Ishikawa (cell line): ENCODE results near the gene KLHL35.

Experiments
- CEBPB ChIP-seq: IDR thresholded peaks from 2 replicates; pipeline ENCODE4 v1.6.1; 2012
- CREB1 ChIP-seq: IDR thresholded peaks from 2 replicates; pipeline ENCODE4 v1.6.1; 2012; ENCODE audit warnings: low read depth
- EGR1 ChIP-seq: IDR thresholded peaks from 2 replicates; pipeline ENCODE4 v1.6.1; 2012
- EP300 ChIP-seq: IDR thresholded peaks from 2 replicates; pipeline ENCODE4 v1.6.1; 2012; ENCODE audit warnings: borderline replicate concordance
- FOXM1 ChIP-seq: IDR thresholded peaks from 2 replicates; pipeline ENCODE4 v1.6.1; 2012; ENCODE audit warnings: low read depth, borderline replicate concordance
- NFIC ChIP-seq: IDR thresholded peaks from 2 replicates; pipeline ENCODE4 v1.6.1; 2012
- RAD21 ChIP-seq: IDR thresholded peaks from 2 replicates; pipeline ENCODE4 v1.6.1; 2012; ENCODE audit warnings: low read depth
- TAF1 ChIP-seq: IDR thresholded peaks from 2 replicates; pipeline ENCODE4 v1.6.1; 2012; ENCODE audit warnings: low read depth, mild to moderate bottlenecking
- TCF12 ChIP-seq: IDR thresholded peaks from 2 replicates; pipeline ENCODE4 v1.6.1; 2012; ENCODE audit warnings: low read depth
- TEAD4 ChIP-seq: IDR thresholded peaks from 2 replicates; pipeline ENCODE4 v1.6.1; 2012
- YY1 ChIP-seq: IDR thresholded peaks from 2 replicates; pipeline ENCODE4 v1.6.1; 2012; ENCODE audit warnings: low read depth
- ZBTB7A ChIP-seq: IDR thresholded peaks from 2 replicates; pipeline ENCODE4 v1.6.1; 2012; ENCODE audit warnings: low read depth
- TF ChIP-seq, protein P1 (sequence below): IDR thresholded peaks from 2 replicates; pipeline ENCODE4 v1.6.1; 2012; ENCODE audit warnings: low read depth, mild to moderate bottlenecking
- TF ChIP-seq, protein P2 (sequence below): IDR thresholded peaks from 2 replicates; pipeline ENCODE4 v1.6.1; 2012
- TF ChIP-seq, protein P3 (sequence below): IDR thresholded peaks from 2 replicates; pipeline ENCODE4 v1.6.1; 2012

Gene KLHL35

DNA sequence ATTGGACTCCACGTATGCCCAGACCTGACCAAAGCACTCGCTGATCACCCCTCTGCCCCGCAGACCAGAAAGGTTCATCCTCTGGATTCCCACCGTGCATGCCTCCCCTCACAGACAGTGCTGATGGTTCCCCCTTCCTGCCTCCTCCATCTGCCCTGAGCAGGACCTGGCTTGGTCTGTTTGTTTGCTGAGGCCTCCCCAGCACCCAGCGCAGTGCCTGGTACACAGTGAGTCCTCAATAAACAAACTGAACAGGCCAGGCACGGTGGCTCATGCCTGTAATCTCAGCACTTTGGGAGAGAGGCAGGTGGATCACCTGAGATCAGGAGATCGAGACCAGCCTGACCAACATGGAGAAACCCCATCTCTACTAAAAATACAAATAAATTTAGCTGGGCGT is 57.4 kb downstream of the KLHL35 start:
- TF ChIP-seq CREB1 (no peak), TEAD4 (no peak), EGR1 (no peak), ZBTB7A (no peak), EP300 (no peak), RAD21 (no peak), TAF1 (no peak), FOXM1 (no peak), YY1 (no peak), TCF12 (no peak), CEBPB (no peak), NFIC (no peak)
- TF ChIP-seq, protein P1, sequence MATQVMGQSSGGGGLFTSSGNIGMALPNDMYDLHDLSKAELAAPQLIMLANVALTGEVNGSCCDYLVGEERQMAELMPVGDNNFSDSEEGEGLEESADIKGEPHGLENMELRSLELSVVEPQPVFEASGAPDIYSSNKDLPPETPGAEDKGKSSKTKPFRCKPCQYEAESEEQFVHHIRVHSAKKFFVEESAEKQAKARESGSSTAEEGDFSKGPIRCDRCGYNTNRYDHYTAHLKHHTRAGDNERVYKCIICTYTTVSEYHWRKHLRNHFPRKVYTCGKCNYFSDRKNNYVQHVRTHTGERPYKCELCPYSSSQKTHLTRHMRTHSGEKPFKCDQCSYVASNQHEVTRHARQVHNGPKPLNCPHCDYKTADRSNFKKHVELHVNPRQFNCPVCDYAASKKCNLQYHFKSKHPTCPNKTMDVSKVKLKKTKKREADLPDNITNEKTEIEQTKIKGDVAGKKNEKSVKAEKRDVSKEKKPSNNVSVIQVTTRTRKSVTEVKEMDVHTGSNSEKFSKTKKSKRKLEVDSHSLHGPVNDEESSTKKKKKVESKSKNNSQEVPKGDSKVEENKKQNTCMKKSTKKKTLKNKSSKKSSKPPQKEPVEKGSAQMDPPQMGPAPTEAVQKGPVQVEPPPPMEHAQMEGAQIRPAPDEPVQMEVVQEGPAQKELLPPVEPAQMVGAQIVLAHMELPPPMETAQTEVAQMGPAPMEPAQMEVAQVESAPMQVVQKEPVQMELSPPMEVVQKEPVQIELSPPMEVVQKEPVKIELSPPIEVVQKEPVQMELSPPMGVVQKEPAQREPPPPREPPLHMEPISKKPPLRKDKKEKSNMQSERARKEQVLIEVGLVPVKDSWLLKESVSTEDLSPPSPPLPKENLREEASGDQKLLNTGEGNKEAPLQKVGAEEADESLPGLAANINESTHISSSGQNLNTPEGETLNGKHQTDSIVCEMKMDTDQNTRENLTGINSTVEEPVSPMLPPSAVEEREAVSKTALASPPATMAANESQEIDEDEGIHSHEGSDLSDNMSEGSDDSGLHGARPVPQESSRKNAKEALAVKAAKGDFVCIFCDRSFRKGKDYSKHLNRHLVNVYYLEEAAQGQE, result no peak
- TF ChIP-seq, protein P2, sequence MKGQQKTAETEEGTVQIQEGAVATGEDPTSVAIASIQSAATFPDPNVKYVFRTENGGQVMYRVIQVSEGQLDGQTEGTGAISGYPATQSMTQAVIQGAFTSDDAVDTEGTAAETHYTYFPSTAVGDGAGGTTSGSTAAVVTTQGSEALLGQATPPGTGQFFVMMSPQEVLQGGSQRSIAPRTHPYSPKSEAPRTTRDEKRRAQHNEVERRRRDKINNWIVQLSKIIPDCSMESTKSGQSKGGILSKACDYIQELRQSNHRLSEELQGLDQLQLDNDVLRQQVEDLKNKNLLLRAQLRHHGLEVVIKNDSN, result no peak
- TF ChIP-seq, protein P3, sequence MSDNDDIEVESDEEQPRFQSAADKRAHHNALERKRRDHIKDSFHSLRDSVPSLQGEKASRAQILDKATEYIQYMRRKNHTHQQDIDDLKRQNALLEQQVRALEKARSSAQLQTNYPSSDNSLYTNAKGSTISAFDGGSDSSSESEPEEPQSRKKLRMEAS, result no peak

DNA sequence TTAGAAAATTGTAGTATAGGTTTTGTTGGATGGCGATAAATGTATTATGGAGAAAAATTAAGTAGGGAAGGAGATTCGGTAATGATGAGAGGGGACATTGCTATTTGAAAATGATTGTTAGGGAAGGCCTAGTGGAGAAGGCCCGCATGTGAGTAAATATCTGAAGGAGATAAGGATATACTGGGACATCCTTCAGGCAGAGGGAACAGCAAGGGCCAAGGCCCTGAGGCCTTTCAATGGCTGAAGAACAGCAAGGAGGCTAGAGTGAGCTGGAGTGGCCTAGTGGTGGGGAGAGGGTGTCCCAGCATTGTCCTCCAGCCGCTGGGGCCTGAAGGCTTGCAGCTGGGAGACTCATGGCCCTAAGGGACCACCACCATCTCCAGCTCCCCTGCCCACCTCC is 58.4 kb downstream of the KLHL35 start:
- TF ChIP-seq CREB1 (no peak), TCF12 (no peak), FOXM1 (no peak), TAF1 (no peak), EGR1 (no peak), NFIC (no peak), YY1 (no peak)
- TF ChIP-seq, protein P2, result no peak
- TF ChIP-seq, protein P3, result no peak

DNA sequence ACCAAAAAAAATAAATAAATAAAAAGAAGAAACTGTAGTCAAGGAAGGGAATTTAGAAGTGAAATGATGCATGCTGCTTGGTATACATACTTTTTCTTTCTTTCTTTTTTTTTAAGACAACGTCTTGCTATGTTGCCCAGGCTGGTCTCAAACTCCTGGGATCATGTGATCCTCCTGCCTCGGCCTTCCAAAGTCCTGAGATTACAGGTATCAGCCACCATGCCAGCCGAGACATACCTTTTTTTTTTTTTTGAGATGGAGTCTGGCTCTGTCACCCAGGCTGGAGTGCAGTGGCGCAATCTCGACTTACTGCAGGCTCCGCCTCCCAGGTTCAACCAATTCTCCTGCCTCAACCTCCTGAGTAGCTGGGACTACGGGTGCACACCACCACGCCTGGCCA is 59.8 kb downstream of the KLHL35 start:
- TF ChIP-seq TAF1 (no peak), RAD21 (no peak), ZBTB7A (no peak), TEAD4 (no peak), CEBPB (no peak), EP300 (no peak), YY1 (no peak)
- TF ChIP-seq, protein P1, result no peak
